B cell (primary cell): Measurements from ENCODE around the gene LRRC26. TPM values are rescaled to one million over a fixed set of nuclear protein-coding genes. Genes with fewer than 3 reads are reported as not detected.

Experiments used
- ATAC-seq: fragments of 200-7000 bp; cut with Tn5 transposase; one replicate; pipeline ENCODE4 v1.10.0; 2021; ENCODE audit warnings: low read depth, mild to moderate bottlenecking, moderate number of reproducible peaks, moderate library complexity
- CTCF ChIA-PET: fragments of 350-600 bp; sonication (Branson Sonifier 250); formaldehyde crosslinking; loops from one replicate; lab custom pipeline; 2021; ENCODE audit warnings: antibody characterized with exemption, inconsistent platforms; lab: Charles Lee
- POLR2A ChIA-PET: fragments of 350-600 bp; sonication (Branson Sonifier 250); formaldehyde crosslinking; loops from one replicate; lab custom pipeline; 2021; ENCODE audit warnings: antibody characterized with exemption; lab: Charles Lee
- DNase-seq: peaks from one replicate; pipeline ENCODE4 v3.0.0; 2013
- H2AFZ ChIP-seq: 2 replicates; pipeline ENCODE4 v1.6.1; 2012; ENCODE audit warnings: mild to moderate bottlenecking, low read depth, low read length; ENCODE audit not compliant: insufficient read depth, poor library complexity, severe bottlenecking
- H3K27ac ChIP-seq, 2 donors: 1 replicate in 1 of 2; 2 replicates in 1 of 2; pipeline ENCODE4 v1.5.1; 2012 to 2013; ENCODE audit warnings: low read length in 2 of 2, mild to moderate bottlenecking in 2 of 2, moderate library complexity in 1 of 2
- H3K27me3 ChIP-seq, 4 experiments: fragments of 200-600 bp in 1 of 4; sonication (generic) in 1 of 4; replicated peaks in 1 of 4; 1 replicate in 2 of 4; 2 replicates in 2 of 4; pipeline versions ENCODE4 v1.6.1 to v1.7.0; 2013 to 2016; ENCODE audit warnings: low read length in 3 of 4, mild to moderate bottlenecking in 2 of 4, mixed read lengths in 1 of 4, moderate library complexity in 1 of 4; ENCODE audit not compliant: insufficient read depth in 4 of 4, control insufficient read depth in 3 of 4; ENCODE audit errors: control extremely low read depth in 1 of 4
- H3K36me3 ChIP-seq, 2 experiments: replicated peaks in 1 of 2; 1 replicate in 1 of 2; 2 replicates in 1 of 2; pipeline versions ENCODE4 v1.6.1 to v1.7.1; 2013; ENCODE audit warnings: low read length in 1 of 2; ENCODE audit not compliant: insufficient read depth in 2 of 2, control insufficient read depth in 1 of 2; ENCODE audit errors: control extremely low read depth in 1 of 2, extremely low read depth in 1 of 2
- H3K4me1 ChIP-seq, 2 donors: fragments of 200-600 bp in 1 of 2; sonication (generic) in 1 of 2; 1 replicate in 1 of 2; 2 replicates in 1 of 2; pipeline versions ENCODE4 v1.5.1 to v1.6.1; 2013 to 2017; ENCODE audit warnings: low read length in 2 of 2; ENCODE audit not compliant: control insufficient read depth in 2 of 2, insufficient read depth in 2 of 2
- H3K4me2 ChIP-seq: replicated peaks from 2 replicates; pipeline ENCODE3; 2012; ENCODE audit warnings: mild to moderate bottlenecking, low read depth, low read length; ENCODE audit not compliant: poor library complexity, severe bottlenecking
- H3K4me3 ChIP-seq, 5 experiments: fragments of 200-600 bp in 1 of 5; sonication (generic) in 1 of 5; 1 replicate in 3 of 5; 2 replicates in 2 of 5; pipeline versions ENCODE4 v1.5.1 to v1.7.0; 2011 to 2016; ENCODE audit warnings: low read length in 4 of 5, mild to moderate bottlenecking in 4 of 5, low read depth in 2 of 5, control low read depth in 1 of 5, moderate library complexity in 1 of 5; ENCODE audit not compliant: insufficient read depth in 1 of 5; ENCODE audit errors: control extremely low read depth in 1 of 5, extremely low read depth in 1 of 5
- H3K79me2 ChIP-seq: fragments of 200-600 bp; sonication (generic); one replicate; pipeline ENCODE4 v1.6.0; 2016; ENCODE audit warnings: low read length; ENCODE audit not compliant: control insufficient read depth, insufficient read depth
- H3K9ac ChIP-seq: fragments of 200-600 bp; sonication (generic); 2 replicates; pipeline ENCODE4 v1.6.1; 2017; ENCODE audit warnings: mild to moderate bottlenecking, low read length, moderate library complexity
- H3K9me3 ChIP-seq, 3 donors: one replicate each; pipeline versions ENCODE4 v1.6.1 to v1.7.1; 2013; ENCODE audit warnings: low read length in 2 of 3; ENCODE audit not compliant: control insufficient read depth in 2 of 3, insufficient read depth in 1 of 3; ENCODE audit errors: control extremely low read depth in 1 of 3
- H4K20me1 ChIP-seq: 2 replicates; pipeline ENCODE4 v1.6.0; 2012; ENCODE audit warnings: mild to moderate bottlenecking, low read length; ENCODE audit not compliant: insufficient read depth, control insufficient read depth, poor library complexity, severe bottlenecking
- H3K27ac Mint-ChIP-seq: one replicate; pipeline ENCODE4 v1.8.0; 2021; ENCODE audit warnings: mixed read lengths
- H3K27me3 Mint-ChIP-seq: one replicate; pipeline ENCODE4 v1.8.0; 2021; ENCODE audit warnings: mixed read lengths
- H3K4me1 Mint-ChIP-seq: one replicate; pipeline ENCODE4 v1.8.0; 2021; ENCODE audit warnings: mixed read lengths
- H3K4me3 Mint-ChIP-seq: one replicate; pipeline ENCODE4 v1.8.0; 2021; ENCODE audit warnings: mixed read lengths
- H3K9me3 Mint-ChIP-seq: one replicate; pipeline ENCODE4 v1.8.0; 2022; ENCODE audit warnings: mixed read lengths; ENCODE audit not compliant: insufficient read depth
- CTCF ChIP-seq: fragments of 200-600 bp; IDR thresholded peaks from one replicate; pipeline ENCODE4 v1.8.0; 2022; ENCODE audit warnings: antibody characterized with exemption, mild to moderate bottlenecking
- EZH2 ChIP-seq: IDR thresholded peaks from 2 replicates; pipeline ENCODE4 v1.6.1; 2012; ENCODE audit warnings: borderline replicate concordance, low read depth, mild to moderate bottlenecking, moderate library complexity, low read length; ENCODE audit not compliant: insufficient read depth, poor library complexity, severe bottlenecking
- WGBS: methylation state at CpG from one replicate; pipeline ENCODE4 v1.1.5; 2013; ENCODE audit warnings: missing lambda C conversion rate; ENCODE audit not compliant: insufficient coverage; 5-methylcytosine and 5-hydroxymethylcytosine counted together
- intact Hi-C: fragments of 100-400 bp; cut with micrococcal nuclease; formaldehyde crosslinking; loops from one replicate; pipeline ENCODE4 v1.10.0; 2022
- polyA plus RNA-seq: library from polyadenylated mRNA; depleted of rRNA; stranded (reverse); fragments of >200 nt; gene quantifications from 2 replicates; pipeline ENCODE4 v1.2.3, GENCODE V29; 2012
- total RNA-seq, 2 donors: library from RNA; stranded (reverse); fragments of 120-200 nt in 1 of 2; gene quantifications; 1 replicate in 1 of 2; 2 replicates in 1 of 2; pipeline versions ENCODE4 v1.2.3 to v1.2.4, GENCODE V29; 2013 to 2022

Gene LRRC26
- total and polyA plus RNA-seq, 2 donors (not counting 1 experiment from before 2014, with no cell fraction given), result not detected

GRCh38 chr9:137138058-137138721, 31.7 kb downstream of the LRRC26 start:
- intact Hi-C loops, result no loop called here
- no peak overlapping the region for H3K27ac ChIP-seq
- H3K79me2 ChIP-seq, result no peaks in the 10 kb centered on the region
- no peak overlapping the region for H3K27ac Mint-ChIP-seq
- H4K20me1 ChIP-seq, result no peaks in the 10 kb centered on the region
- no peaks in the 10 kb centered on the region for H3K4me1 Mint-ChIP-seq
- H3K27me3 Mint-ChIP-seq, result peaks cover 52% of the 10 kb centered on the region
- peaks cover 0 to 74% (median 36%) of the 10 kb centered on the region in 4 experiments for H3K27me3 ChIP-seq
- no peak overlapping the region for H3K4me3 ChIP-seq
- ATAC-seq (no peak), DNase-seq (peak; percentile 23)
- H3K4me1 ChIP-seq, result peaks cover 11 to 14% of the 10 kb centered on the region in 2 donors
- WGBS, result 15% methylated on average over 18 of the region's 25 CpGs
- H3K9me3 Mint-ChIP-seq, result no peaks in the 10 kb centered on the region
- no peak overlapping the region for H3K9ac ChIP-seq
- POLR2A ChIA-PET, result interaction anchor here (0.6 kb wide), 1 partner anchor 8 kb away, joined by 5 read pairs; no protein-coding TSS in a partner anchor
- peaks cover 0 to 33% (median 0%) of the 10 kb centered on the region in 3 donors for H3K9me3 ChIP-seq
- no peaks in the 10 kb centered on the region for H3K36me3 ChIP-seq
- CTCF ChIA-PET, result interaction anchor here (0.8 kb wide), 1 partner anchor 10 kb away, joined by 3 read pairs; no protein-coding TSS in a partner anchor
- H2AFZ ChIP-seq, result no peak overlapping the region
- no peak overlapping the region for H3K4me2 ChIP-seq
- TF ChIP-seq CTCF, result no peak
- TF ChIP-seq EZH2, result peak; percentile 58
- no peak overlapping the region for H3K4me3 Mint-ChIP-seq

- H4K20me1 ChIP-seq, result no peaks in the 10 kb centered on the region
- H3K27ac ChIP-seq, result no peak overlapping the region
- intact Hi-C loops, result no loop called here
- no peak overlapping the region for H3K9ac ChIP-seq
- no peak overlapping the region for H3K27ac Mint-ChIP-seq
- no peaks in the 10 kb centered on the region for H3K4me1 Mint-ChIP-seq
- H3K4me1 ChIP-seq, result peaks cover 11 to 14% of the 10 kb centered on the region in 2 donors
- WGBS, result 77% methylated on average over 15 of the region's 23 CpGs
- CTCF ChIA-PET, result no interaction called here
- no peaks in the 10 kb centered on the region for H3K79me2 ChIP-seq
- no peaks in the 10 kb centered on the region for H3K9me3 Mint-ChIP-seq
- H3K36me3 ChIP-seq, result no peaks in the 10 kb centered on the region
- H2AFZ ChIP-seq, result no peak overlapping the region
- H3K4me2 ChIP-seq, result no peak overlapping the region
- H3K9me3 ChIP-seq, result peaks cover 0 to 32% (median 0%) of the 10 kb centered on the region in 3 donors
- POLR2A ChIA-PET, result no interaction called here
- DNase-seq (no peak), ATAC-seq (no peak)
- H3K4me3 Mint-ChIP-seq, result no peak overlapping the region
- no peak for TF ChIP-seq EZH2
- no peak for TF ChIP-seq CTCF
- no peak overlapping the region for H3K4me3 ChIP-seq
- H3K27me3 ChIP-seq, result peaks cover 0 to 63% (median 33%) of the 10 kb centered on the region in 4 experiments
- H3K27me3 Mint-ChIP-seq, result peaks cover 50% of the 10 kb centered on the region
These were observed 32.8 kb downstream of the LRRC26 start for GRCh38 chr9:137136881-137137607.
